Measurements from ENCODE around the gene ZNF366.
A peak's percentile ranks its signal among the peaks of the same experiment; 100 is the strongest.

ZNF366 gene

DNA sequence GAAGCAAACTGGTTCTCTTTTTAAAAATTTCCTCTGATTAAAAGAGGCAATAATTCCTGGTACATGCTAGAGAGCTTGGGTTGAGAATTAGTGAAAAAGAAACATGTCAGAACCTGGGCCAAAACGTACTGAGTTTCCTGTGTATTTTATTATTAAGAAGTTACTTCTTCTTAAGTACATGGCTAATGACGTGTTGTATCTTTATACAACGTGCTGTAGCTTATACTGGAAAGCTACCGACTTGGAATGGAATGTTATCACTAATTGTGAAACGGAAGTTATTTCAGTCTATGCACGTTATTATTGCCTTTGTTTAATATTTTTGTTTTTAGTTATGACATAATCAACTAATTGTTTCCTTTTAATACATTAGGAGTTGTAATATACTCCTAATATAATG is 43.1 kb downstream of the ZNF366 start:
- no peak for DNase-seq

- DNase-seq: no peak
These were observed 43.7 kb downstream of the ZNF366 start for GRCh38 chr5:72463449-72464052.

GRCh38 chr5:72460413-72460812 is 46.8 kb downstream of the ZNF366 start:
- DNase-seq: no peak

DNA sequence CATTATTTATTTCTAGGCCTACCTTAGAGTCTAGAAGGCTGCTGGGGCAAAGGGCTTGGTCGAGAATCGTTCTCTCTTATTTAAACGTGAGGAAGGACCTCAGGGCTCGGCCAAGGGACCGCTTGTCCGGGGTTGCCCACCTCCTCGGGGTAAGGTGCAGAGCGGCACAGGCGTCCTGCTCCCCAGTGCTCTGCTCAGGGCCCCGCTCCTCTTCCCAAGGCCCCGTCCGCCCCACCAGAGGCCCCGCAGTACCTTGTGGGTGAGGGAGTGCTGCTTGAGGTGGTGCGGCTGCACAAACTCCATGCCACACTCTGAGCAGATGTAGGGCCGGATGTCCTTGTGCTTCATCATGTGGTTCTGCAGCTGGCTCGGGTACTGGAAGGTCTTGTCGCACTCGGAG is 47.3 kb downstream of the ZNF366 start:
- no peak for DNase-seq

DNA sequence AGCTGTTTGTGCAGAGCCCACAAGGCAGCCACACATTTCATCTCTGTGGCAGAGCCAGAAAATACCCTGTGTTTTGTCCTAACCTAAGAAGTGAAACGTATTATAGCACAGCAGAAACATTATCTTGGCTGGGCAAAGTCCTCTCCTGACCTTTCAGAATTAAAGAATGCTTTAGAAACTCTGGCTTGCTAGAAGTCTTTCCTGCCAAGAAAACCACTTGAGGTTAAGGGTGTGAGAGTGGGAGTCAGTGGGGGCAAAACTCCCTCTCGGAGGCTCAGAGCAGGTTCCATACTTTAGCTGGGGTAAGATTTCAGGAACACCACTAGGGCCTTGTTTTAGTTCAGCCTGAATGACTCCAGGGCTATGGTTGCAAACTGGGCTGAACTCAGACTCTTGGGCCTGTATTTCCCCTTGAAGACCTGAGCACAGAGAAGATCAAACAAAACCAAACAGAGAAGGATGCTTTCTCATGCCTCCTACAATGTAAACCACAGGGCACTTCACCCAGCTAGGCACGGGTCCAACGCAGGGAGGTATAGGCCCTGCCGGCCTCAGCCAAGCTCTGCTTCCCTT is 48.0 kb downstream of the ZNF366 start:
- no peak for DNase-seq

DNA sequence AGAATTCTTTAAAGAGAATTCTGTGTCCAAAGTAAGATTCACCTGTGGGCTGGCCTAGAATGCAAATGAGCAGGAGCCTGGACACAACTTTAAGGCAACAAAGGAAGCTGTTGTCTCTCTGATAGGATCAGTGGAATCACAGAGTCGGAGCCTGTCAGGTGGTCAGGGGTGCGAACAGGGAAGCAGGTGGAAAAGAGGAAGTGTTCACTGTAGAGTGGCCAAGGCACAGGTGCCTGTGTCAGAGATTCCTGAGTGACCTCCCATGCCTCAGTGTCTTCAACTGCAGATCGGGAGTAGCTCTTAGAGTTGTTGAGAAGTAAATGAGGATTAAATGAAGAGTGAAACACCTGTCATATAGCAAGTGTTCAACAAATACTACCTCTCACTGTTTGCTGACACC is 48.8 kb downstream of the ZNF366 start:
- DNase-seq: no peak

GRCh38 chr5:72457491-72457890 is 49.7 kb downstream of the ZNF366 start:
- DNase-seq: no peak

GRCh38 chr5:72456391-72457074 is 50.7 kb downstream of the ZNF366 start:
- DNase-seq: no peak

DNA sequence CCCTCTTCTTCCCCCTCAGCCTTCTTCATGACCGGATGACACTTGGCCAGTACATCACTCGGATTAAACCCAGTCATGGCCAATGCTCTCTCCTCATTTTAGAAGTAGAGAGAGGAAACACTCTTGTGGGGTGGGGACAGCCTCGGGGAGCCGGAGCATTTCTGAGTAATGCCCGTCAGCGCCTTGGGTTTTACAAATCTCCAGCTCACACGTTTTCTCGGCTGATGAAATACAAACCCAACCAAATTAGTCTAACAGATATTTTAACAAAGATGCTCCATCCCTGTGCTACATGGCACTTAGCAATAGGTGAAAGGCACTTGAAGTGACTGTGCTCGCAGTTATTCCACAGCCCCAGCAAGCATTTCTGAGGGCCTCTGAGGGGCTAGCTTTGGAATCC is 51.7 kb downstream of the ZNF366 start:
- no peak for DNase-seq

- no peak for DNase-seq
These were observed 52.2 kb downstream of the ZNF366 start for GRCh38 chr5:72454996-72455395.

GRCh38 chr5:72453246-72453775 is 53.9 kb downstream of the ZNF366 start:
- DNase-seq: peak; percentile 44 to 46

- DNase-seq: peak; percentile 50 to 91
These were observed 54.5 kb downstream of the ZNF366 start for GRCh38 chr5:72452515-72453245.

GRCh38 chr5:72451741-72452505 is 55.3 kb downstream of the ZNF366 start:
- peak in 1 of 2 experiments; percentile 45 for DNase-seq

GRCh38 chr5:72448368-72448767 is 58.8 kb downstream of the ZNF366 start:
- no peak for DNase-seq

DNA sequence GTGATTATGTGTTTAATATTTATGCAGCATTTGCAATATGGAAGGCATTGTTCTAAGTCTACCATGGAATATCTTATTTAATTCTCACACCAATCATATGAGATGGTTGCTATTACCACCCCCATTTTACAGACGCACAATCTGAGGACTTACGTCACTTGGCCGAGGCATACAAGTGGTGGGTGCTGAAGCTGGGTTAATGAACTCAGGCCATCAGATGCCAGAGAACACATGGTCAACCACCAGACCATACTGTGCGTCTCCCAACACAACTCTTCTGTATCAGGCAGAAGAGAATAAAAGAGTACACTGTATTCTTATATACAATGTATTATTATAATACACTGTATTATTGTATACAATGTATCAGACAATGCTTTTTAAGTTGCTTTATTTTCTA is 59.5 kb downstream of the ZNF366 start:
- DNase-seq: no peak

DNA sequence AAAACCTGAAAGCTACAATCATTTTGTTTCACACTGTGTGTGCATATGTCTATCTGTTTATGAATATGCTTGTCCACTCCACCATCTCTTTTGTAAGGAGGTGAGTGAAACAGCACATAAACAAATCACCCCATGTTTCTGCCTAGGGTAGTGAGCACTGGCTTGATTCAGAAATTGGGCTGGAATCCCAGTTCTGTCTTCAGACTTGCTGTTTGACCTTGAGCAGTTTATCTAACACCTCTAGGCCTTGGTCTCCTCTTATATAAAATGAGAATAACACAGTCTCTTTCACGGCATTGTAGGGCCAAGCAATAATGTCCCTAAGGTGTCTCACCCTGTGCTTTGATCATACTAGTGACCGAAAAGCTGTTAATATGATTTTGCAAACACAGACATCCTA is 61.2 kb downstream of the ZNF366 start:
- no peak for DNase-seq

- no peak for DNase-seq
These were observed 63.3 kb downstream of the ZNF366 start for GRCh38 chr5:72443883-72444282.

- DNase-seq: no peak
These were observed 65.2 kb downstream of the ZNF366 start for GRCh38 chr5:72441862-72442540.

DNA sequence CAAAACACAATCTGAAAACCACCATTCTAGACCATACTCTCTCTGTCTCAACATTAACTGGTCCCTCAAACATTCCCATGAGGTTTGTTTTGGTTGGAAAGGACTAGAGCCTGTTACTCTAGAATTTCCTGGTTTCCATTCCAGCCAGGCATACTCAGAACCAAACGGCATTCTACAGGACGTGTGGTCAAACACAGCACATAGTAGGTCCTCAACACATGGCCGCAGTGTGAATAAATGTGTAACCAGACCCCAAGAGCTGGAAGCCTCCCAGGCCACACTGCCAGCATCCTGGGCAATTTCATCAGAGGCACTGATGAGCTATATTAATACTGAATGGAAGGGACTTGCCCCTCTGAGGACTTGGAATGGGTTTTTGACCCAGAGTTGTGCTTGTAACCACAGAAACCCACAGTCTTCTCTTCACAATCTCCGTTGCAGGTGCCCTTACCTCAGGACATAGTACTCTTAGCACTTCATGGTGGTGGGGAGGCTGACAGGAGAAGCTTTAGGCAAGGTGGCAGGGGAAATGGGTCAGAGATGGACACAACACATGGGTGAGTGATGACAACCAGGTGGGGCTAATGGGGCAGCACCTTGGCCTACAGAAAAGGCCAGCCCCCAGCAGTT is 66.0 kb downstream of the ZNF366 start:
- DNase-seq: no peak

DNA sequence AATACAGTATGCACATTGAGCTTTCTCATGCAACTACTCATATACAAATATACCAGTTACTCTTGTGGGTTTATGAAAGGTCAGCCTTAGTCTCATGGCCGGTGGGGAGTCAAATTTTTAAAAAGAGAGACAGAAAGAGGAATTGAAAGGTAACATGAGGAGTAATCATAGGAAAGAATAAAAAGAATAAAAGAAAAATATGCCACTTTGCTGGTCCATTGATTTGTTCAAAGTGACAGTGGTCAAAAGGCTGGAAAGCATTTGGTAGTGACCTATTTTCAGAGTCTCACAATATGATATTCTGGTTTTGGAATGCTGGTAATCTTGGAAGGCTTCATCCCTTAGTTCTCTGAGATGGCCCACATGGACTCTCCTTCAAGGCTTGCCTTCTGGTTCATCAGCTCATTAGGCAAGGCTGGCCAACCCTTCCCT is 67.0 kb downstream of the ZNF366 start:
- DNase-seq: no peak

DNA sequence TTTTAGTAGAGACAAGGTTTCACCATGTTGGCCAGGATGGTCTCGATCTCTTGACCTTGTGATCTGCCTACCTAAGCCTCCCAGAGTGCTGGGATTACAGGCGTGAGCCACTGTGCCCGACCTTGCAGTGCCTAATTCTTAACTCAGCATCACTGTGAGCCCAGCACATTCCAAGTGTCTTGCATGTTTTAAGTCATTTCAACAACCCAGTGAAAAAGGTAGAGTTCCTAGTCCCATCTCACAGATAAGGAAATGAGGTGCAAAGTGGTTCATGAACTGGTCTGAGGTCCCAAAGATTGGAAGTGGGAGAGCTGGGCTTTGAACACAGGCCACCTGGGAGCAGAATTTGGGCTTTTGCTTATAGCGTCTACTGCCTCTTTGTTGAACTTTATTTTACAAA is 68.0 kb downstream of the ZNF366 start:
- no peak for DNase-seq

- no peak for DNase-seq
These were observed 69.1 kb downstream of the ZNF366 start for GRCh38 chr5:72438141-72438540.
